Lung microvascular endothelial cell (primary cell): ENCODE results near the gene YWHAH. TPM values are rescaled to one million over a fixed set of nuclear protein-coding genes. Genes with fewer than 3 reads are reported as not detected.

Source experiments
- DNase-seq, 2 donors: peaks; one replicate each; pipeline versions ENCODE4 v3.0.0 to v3.0.0-alpha.2; 2010; ENCODE audit warnings: low read depth in 2 of 2
- total RNA-seq: library from RNA; depleted of rRNA; stranded (reverse); fragments of >200 nt; gene quantifications from 2 replicates; pipeline ENCODE4 v1.2.1, GENCODE V29; 2014

The YWHAH gene
- total RNA-seq, 1 donor from 2014 or later: 103 TPM

GRCh38 chr22:31923136-31923535 lies 21.2 kb upstream of the YWHAH start:
- peak; percentile 13 to 63 for DNase-seq

GRCh38 chr22:31923747-31924146 lies 20.6 kb upstream of the YWHAH start:
- DNase-seq: no peak

GRCh38 chr22:31925056-31925455 lies 19.3 kb upstream of the YWHAH start:
- DNase-seq: no peak

GRCh38 chr22:31926024-31926423 lies 18.3 kb upstream of the YWHAH start:
- no peak for DNase-seq

GRCh38 chr22:31926969-31927368 lies 17.4 kb upstream of the YWHAH start:
- DNase-seq: peak in 1 of 2 donors; percentile 14

- DNase-seq: no peak
Observed at GRCh38 chr22:31927562-31927961, 16.8 kb upstream of the YWHAH start.

- DNase-seq: peak in 1 of 2 donors; percentile 60
Observed at GRCh38 chr22:31929167-31929930, 15.0 kb upstream of the YWHAH start.

- peak; percentile 43 to 75 for DNase-seq
Observed at GRCh38 chr22:31932863-31933262, 11.5 kb upstream of the YWHAH start.

GRCh38 chr22:31933406-31933805 lies 10.9 kb upstream of the YWHAH start:
- no peak for DNase-seq

- DNase-seq: no peak
Observed at GRCh38 chr22:31933816-31934482, 10.4 kb upstream of the YWHAH start.

GRCh38 chr22:31935961-31936635 lies 8.2 kb upstream of the YWHAH start:
- DNase-seq: no peak

GRCh38 chr22:31937341-31937740 lies 7.0 kb upstream of the YWHAH start:
- no peak for DNase-seq

- no peak for DNase-seq
Observed at GRCh38 chr22:31938296-31938695, 6.0 kb upstream of the YWHAH start.

GRCh38 chr22:31940506-31940905 lies 3.8 kb upstream of the YWHAH start:
- DNase-seq: no peak

- no peak for DNase-seq
Observed at GRCh38 chr22:31942091-31942490, 2.2 kb upstream of the YWHAH start.

- no peak for DNase-seq
Observed at GRCh38 chr22:31943206-31943977, 943 bp upstream of the YWHAH start.

- DNase-seq: peak in 1 of 2 donors; percentile 40
Observed at GRCh38 chr22:31944700-31945442, 536 bp downstream of the YWHAH start.

- DNase-seq: no peak
Observed at GRCh38 chr22:31945443-31945855, 1.1 kb downstream of the YWHAH start.

GRCh38 chr22:31945971-31946680 lies 1.8 kb downstream of the YWHAH start:
- DNase-seq: peak in 1 of 2 donors; percentile 44

- DNase-seq: peak; percentile 73
Observed at GRCh38 chr22:31947296-31947695, 3.0 kb downstream of the YWHAH start.
